T-helper 2 cell treated with Interferon-gamma antibody and Interleukin-4, amounts not matched to agents 100 ng/mL and 5 ng/mL, for 36 hours (primary cell): ENCODE data around the gene ZNF823. TPM values are rescaled to one million over a fixed set of nuclear protein-coding genes. Genes with fewer than 3 reads are reported as not detected.

Source experiments
- intact Hi-C: fragments of 100-400 bp; cut with micrococcal nuclease; formaldehyde crosslinking; loops from one replicate; pipeline ENCODE4 v1.15.1; 2023
- total RNA-seq: library from RNA; stranded (reverse); gene quantifications from 2 replicates; pipeline ENCODE4 v1.2.3, GENCODE V29; 2022

The ZNF823 gene
- total RNA-seq, 1 donor from 2014 or later = 4.8 TPM

GRCh38 chr19:11737964-11738745 is 591 bp downstream of the ZNF823 start:
- intact Hi-C loops = loop anchor here (2.0 to 5.0 kb wide), 2 partner anchors 77 to 141 kb away; partner anchors contain the start of genes ZNF440 and ZNF627

- intact Hi-C loops = loop anchor here (5.0 kb wide), 1 partner anchor 139 kb away; the partner anchor contains the start of gene ZNF627
Observed at GRCh38 chr19:11736696-11737095, 2.0 kb downstream of the ZNF823 start.

DNA sequence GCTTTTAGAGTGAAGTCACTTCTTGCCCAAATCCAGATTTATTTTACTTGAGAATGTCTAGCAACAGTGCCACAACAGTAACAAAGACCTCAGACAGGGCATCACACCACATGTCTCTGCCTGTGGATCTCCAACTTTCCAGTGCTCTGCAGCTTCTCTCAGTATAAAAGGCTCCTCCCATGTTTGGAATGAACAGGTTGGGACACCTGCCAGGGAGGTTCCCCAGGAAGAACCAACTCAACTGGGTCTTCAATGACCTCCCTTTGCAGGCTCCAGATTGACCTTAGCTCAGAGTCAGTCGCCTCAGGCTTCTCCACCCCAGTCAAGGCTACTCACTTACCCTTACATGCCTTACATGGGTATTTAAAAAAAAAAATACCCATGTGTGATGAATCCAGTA is 3.4 kb downstream of the ZNF823 start:
- intact Hi-C loops = loop anchor here (5.0 kb wide), 1 partner anchor 138 kb away; the partner anchor contains the start of gene ZNF627

DNA sequence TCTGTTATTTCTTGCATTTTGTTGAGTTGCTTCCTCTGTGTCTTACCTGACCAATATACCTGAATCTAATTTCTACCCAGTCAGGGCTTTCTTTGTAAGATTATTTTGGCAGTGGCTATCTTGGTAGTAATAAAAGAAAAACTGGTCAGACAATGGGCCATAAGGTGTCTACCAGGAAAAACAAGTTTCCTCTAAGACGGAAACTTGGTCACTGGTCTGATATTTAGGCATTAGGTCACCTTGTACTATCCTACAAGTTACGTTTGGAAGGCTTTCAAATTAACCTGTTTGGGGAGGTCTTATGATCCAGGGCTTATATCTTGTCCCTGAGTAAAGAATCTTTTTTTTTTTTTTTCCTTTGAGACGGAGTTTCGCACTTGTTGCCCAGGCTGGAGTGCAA is 9.2 kb downstream of the ZNF823 start:
- intact Hi-C loops = no loop called here

DNA sequence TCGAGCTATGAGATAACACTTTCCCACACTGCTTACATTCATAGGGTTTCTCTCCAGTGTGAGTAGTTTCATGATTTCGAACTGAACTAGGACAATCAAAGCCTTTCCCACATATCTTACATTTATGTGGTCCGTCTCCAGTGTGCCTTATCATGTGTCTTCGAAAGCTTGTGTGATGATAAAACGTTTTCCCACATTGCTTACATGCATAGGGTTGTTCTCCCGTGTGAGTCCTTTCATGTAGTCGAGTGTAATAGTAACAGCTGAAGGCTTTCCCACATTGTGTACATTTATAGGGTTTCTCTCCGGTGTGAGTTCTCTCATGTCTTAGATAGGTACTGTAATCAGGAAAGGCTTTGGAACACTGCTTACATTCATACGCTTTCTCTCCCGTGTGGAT is 16.3 kb downstream of the ZNF823 start:
- intact Hi-C loops = no loop called here

- intact Hi-C loops = no loop called here
Observed at GRCh38 chr19:11721681-11722080, 17.1 kb downstream of the ZNF823 start.

GRCh38 chr19:11710313-11710712 is 28.4 kb downstream of the ZNF823 start:
- intact Hi-C loops = no loop called here

- intact Hi-C loops = no loop called here
Observed at GRCh38 chr19:11708457-11708856, 30.3 kb downstream of the ZNF823 start.

GRCh38 chr19:11705474-11705873 is 33.3 kb downstream of the ZNF823 start:
- intact Hi-C loops = no loop called here

GRCh38 chr19:11704626-11705025 is 34.1 kb downstream of the ZNF823 start:
- intact Hi-C loops = no loop called here

DNA sequence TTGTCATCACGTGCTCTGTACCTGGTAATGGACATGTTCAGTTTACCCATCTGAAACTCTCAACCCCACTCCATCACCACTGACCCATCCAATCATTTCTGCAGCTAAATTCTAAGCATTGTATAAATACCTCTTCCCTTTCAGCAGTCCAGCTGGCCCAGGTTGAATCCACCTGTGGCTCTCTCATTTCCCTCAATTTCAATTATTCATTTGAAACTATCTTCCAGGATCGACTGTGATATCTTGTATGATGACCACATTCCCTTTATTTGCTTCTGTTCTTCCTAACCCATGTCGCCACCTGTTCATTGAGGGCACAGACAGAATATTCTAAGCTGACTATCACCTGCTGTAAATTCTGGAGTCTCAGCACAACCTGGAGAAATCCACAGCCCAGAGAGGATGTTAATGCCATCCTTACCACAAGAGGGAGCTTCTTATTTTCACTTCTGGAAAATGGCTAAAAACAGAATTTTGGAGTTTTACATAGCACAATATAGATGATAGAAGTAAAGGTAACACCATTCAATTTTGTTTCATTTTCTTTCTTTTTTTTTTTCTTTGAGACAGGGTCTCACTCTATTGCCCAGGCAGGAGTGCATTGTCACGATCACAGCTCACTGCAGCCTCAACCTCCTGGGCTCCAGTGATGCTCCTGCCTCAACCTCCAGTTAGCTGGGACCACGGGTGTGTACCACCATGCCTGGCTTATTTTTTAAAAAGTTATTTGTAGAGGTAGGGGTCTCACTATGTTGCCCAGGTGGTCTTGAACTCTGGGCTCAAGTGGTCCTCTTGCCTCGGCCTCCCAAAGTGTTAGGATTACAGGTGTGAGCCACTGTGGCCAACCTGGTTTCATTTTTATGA is 38.6 kb downstream of the ZNF823 start:
- intact Hi-C loops = no loop called here

GRCh38 chr19:11698231-11698630 is 40.5 kb downstream of the ZNF823 start:
- intact Hi-C loops = no loop called here

DNA sequence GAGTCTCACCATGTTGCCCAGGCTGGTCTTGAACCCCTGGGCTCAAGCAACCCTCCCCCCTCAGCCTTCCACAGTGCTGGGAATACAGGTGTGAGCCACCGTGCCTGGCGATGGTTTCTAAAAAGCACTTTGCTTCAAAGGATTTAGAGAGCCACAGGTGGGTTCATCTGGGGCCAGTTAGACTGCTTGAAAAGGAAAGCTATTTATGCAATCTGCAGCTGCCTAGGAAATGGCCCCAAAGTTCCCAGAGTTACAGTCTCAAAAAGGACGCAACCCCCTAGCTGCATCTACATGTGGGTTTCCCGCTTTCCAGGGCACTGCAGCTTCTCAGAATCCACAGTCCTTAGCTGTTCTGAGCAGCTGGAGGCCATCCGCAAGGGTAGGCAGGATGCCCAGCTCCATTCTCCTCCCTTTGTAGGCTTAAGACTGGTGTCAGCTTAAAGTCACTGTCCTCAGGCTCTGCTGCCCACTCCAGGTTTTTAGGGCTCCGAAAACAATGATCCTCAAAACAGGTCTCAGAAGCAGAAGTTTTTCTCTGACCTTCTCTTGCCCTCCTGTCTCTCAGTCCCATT is 41.4 kb downstream of the ZNF823 start:
- intact Hi-C loops = no loop called here

DNA sequence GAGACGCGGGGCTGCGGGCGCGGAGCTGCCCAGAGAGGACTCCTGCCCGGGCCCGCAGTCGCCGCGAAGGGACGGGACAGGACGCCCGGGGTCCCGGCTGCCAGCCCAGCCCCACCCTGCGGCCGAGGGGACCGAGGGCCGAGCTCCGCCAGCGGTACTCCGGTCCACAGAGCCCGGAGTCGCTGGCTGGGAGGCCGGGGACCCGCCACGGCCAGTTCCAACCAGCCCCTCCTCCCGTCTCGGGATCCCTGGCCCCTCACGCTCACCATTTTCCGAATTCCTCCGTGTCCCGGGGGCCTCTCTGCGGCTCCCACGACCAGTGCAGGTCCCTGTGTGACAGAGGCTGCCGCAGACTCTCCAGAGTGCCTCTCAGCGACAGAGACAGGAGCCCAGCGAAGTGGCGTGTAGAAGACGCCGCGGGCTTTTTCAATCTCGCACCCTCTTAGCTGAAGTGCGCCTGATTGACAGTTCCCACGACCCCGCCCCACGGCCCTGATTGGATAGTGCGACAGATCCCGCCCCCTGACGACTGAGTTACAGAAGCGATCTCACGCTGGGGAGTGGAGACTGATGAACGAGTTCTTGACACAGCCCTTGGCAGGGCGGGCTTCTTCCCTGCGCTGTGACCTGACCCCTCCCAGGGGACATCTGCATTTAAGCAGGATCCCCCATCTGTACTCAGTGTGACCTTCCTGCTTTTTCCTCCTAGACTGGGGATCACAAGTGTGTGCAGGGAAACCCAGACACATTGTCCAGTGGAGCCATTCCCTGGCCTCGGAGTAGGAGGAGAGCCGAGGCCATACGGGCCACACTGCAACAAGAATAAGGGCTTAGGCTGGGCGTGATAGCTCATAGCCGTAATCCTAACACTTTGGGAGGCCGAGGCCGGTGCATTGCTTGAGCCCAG is 44.0 kb downstream of the ZNF823 start:
- intact Hi-C loops = no loop called here

- intact Hi-C loops = no loop called here
Observed at GRCh38 chr19:11693505-11694499, 44.9 kb downstream of the ZNF823 start.

DNA sequence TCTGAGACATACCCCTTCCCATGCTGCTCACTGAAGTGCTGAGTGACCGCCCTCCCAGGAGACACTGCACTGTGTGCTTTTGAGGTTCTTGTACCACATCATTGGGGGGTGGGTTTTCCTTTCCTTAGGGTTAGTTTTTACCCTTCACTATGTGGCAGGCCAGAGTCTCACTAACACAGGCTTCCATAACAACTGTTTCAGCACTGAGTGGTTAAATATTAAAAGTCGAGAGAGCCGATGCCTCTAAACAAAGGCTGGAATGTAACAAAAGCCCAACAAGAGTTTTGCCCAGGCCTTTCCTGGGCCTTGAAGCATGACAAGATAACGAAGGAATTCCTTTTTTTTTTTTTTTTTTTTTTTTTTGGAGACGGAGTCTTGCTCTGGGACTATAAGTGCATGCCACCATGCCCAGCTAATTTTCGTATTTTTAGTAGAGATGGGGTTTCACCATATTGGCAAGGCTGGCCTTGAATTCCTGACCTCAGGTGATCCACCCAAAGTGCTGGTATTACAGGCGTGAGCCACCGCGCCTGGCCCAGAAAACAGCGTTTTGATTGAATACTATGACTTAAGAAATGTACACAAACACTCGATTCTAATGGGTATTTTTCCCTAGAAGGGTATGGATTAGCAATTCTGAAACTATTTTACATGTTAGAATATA is 46.5 kb downstream of the ZNF823 start:
- intact Hi-C loops = no loop called here

DNA sequence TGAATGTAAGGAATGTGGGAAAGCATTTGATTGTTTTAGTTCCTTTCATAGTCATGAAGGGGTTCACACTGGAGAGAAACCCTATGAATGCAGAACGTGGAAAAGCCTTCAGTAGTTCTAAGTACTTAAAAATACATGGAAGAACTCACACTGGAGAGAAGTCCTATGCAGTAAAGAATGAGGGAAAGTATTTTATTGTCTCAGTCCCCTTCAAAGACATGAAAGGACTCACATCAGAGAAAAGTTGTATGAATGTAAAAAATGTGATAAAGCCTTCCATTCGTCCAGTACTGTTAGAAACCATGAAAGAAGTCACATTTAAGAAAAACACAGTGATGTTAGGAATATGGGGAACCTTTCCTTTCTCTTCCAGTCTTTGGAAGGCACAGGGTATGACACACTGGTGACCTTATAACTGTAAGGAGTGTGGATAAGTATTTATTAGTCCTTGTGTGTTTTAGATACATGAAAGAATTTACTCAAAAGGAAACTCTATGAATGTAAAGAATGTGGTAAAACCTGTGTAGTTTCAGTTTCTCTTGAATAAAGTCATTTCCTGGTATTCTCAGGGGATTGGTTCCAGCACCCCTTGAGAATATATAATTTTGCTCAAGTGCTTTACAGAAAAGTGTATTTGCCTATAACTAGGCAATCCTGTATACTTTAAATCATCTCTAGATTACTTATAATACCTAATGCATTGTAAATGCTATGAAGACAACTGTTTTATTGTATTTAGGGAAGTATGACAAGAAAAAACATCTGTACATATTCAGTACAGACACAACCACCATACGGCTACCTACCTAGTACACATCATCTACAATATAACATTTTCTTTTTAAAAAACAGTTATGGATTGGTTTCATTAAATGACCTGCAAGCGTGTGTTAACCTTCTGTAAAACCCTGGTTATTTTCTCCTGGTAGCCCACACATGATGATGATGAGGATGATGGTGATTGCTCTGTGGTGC is 52.8 kb downstream of the ZNF823 start:
- intact Hi-C loops = no loop called here
